Thyroid gland (tissue), 4 donors: ENCODE results near the gene RNF220. TPM values are rescaled to one million over a fixed set of nuclear protein-coding genes. Genes with fewer than 3 reads are reported as not detected.

ENCODE experiments used
- DNase-seq, 2 donors: peaks; one replicate each; pipeline ENCODE4 v3.0.0-alpha.2; 2019
- H3K27ac ChIP-seq, 3 donors: fragments of 200-600 bp; sonication (generic); 1 replicate in 2 of 3; 2 replicates in 1 of 3; pipeline ENCODE4 v1.5.1; 2016 to 2019; ENCODE audit warnings: mild to moderate bottlenecking in 1 of 3, moderate library complexity in 1 of 3
- H3K27me3 ChIP-seq: fragments of 200-600 bp; sonication (generic); one replicate; pipeline ENCODE4 v1.5.1; 2019
- H3K36me3 ChIP-seq, 2 donors: fragments of 200-600 bp; sonication (generic); one replicate each; pipeline ENCODE4 v1.5.1; 2016 to 2019
- H3K4me1 ChIP-seq, 2 donors: fragments of 200-600 bp; sonication (generic); one replicate each; pipeline ENCODE4 v1.5.1; 2017 to 2019
- H3K4me3 ChIP-seq, 3 donors: fragments of 200-600 bp; sonication (generic); replicated peaks in 1 of 3; 1 replicate in 2 of 3; 2 replicates in 1 of 3; pipeline ENCODE4 v1.5.1; 2016; ENCODE audit warnings: mild to moderate bottlenecking in 1 of 3
- H3K9me3 ChIP-seq: fragments of 200-600 bp; sonication (generic); one replicate; pipeline ENCODE4 v1.5.1; 2017
- POLR2A ChIP-seq, 2 donors: fragments of 450-650 bp; IDR thresholded peaks; one replicate each; pipeline ENCODE4 v1.6.1; 2017; ENCODE audit warnings: antibody characterized with exemption in 2 of 2, mild to moderate bottlenecking in 2 of 2, moderate library complexity in 1 of 2
- WGBS, 2 donors: methylation state at CpG; one replicate each; pipeline ENCODE4 v1.1.5; 2017; 5-methylcytosine and 5-hydroxymethylcytosine counted together
- intact Hi-C: fragments of 100-400 bp; cut with DNase I; formaldehyde crosslinking; loops from one replicate; pipeline ENCODE4 v1.15.1; 2023
- total RNA-seq, 4 donors: library from RNA; depleted of rRNA; stranded (reverse); fragments of >200 nt; gene quantifications; one replicate each; pipeline ENCODE4 v1.2.3, GENCODE V29; 2016
- TF ChIP-seq, protein P1 (sequence below), 6 experiments: fragments of 200-600 bp in 3 of 6; fragments of 450-650 bp in 3 of 6; sonication (generic) in 3 of 6; IDR thresholded peaks; one replicate each; pipeline ENCODE4 v1.5.1; 2016 to 2019; ENCODE audit warnings: antibody characterized with exemption in 6 of 6, mild to moderate bottlenecking in 2 of 6, inconsistent platforms in 1 of 6, moderate library complexity in 1 of 6

RNF220 gene
- total RNA-seq, 4 donors from 2014 or later: 88.7 to 117 (median 102) TPM

GRCh38 chr1:44684525-44684924, 279.5 kb downstream of the RNF220 start:
- Histone ChIP-seq H3K27me3 (no peaks in the 10 kb centered on the region), H3K36me3 (no peaks in the 10 kb centered on the region), H3K27ac (no peak overlapping the region), H3K9me3 (no peaks in the 10 kb centered on the region), H3K4me1 (no peaks in the 10 kb centered on the region), H3K4me3 (no peak overlapping the region)
- 80 to 100% methylated on average over 1 of the region's 1 CpG for WGBS, 2 donors
- intact Hi-C loops: no loop called here
- TF ChIP-seq POLR2A (IDR thresholded peaks at IDR 0.05): no peak
- TF ChIP-seq, protein P1, sequence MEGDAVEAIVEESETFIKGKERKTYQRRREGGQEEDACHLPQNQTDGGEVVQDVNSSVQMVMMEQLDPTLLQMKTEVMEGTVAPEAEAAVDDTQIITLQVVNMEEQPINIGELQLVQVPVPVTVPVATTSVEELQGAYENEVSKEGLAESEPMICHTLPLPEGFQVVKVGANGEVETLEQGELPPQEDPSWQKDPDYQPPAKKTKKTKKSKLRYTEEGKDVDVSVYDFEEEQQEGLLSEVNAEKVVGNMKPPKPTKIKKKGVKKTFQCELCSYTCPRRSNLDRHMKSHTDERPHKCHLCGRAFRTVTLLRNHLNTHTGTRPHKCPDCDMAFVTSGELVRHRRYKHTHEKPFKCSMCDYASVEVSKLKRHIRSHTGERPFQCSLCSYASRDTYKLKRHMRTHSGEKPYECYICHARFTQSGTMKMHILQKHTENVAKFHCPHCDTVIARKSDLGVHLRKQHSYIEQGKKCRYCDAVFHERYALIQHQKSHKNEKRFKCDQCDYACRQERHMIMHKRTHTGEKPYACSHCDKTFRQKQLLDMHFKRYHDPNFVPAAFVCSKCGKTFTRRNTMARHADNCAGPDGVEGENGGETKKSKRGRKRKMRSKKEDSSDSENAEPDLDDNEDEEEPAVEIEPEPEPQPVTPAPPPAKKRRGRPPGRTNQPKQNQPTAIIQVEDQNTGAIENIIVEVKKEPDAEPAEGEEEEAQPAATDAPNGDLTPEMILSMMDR (IDR thresholded peaks at IDR 0.05): no peak
- DNase-seq: no peak

GRCh38 chr1:44685218-44685617, 280.2 kb downstream of the RNF220 start:
- 93 to 94% methylated on average over 4 of the region's 4 CpGs for WGBS, 2 donors
- H3K4me1 ChIP-seq: no peaks in the 10 kb centered on the region
- no peaks in the 10 kb centered on the region for H3K27me3 ChIP-seq
- intact Hi-C loops: no loop called here
- no peak for TF ChIP-seq POLR2A (IDR thresholded peaks at IDR 0.05)
- TF ChIP-seq, protein P1 (IDR thresholded peaks at IDR 0.05): no peak
- DNase-seq: no peak
- H3K9me3 ChIP-seq: no peaks in the 10 kb centered on the region
- no peak overlapping the region for H3K27ac ChIP-seq
- H3K4me3 ChIP-seq: no peak overlapping the region
- H3K36me3 ChIP-seq: no peaks in the 10 kb centered on the region

GRCh38 chr1:44685881-44686280, 280.8 kb downstream of the RNF220 start:
- Histone ChIP-seq H3K27ac (no peak overlapping the region), H3K9me3 (no peaks in the 10 kb centered on the region), H3K27me3 (no peaks in the 10 kb centered on the region), H3K4me1 (no peaks in the 10 kb centered on the region), H3K36me3 (no peaks in the 10 kb centered on the region), H3K4me3 (no peak overlapping the region)
- TF ChIP-seq, protein P1 (IDR thresholded peaks at IDR 0.05): no peak
- no peak for TF ChIP-seq POLR2A (IDR thresholded peaks at IDR 0.05)
- no peak for DNase-seq
- WGBS, 2 donors: 76 to 86% methylated on average over 8 of the region's 8 CpGs
- intact Hi-C loops: no loop called here

DNA sequence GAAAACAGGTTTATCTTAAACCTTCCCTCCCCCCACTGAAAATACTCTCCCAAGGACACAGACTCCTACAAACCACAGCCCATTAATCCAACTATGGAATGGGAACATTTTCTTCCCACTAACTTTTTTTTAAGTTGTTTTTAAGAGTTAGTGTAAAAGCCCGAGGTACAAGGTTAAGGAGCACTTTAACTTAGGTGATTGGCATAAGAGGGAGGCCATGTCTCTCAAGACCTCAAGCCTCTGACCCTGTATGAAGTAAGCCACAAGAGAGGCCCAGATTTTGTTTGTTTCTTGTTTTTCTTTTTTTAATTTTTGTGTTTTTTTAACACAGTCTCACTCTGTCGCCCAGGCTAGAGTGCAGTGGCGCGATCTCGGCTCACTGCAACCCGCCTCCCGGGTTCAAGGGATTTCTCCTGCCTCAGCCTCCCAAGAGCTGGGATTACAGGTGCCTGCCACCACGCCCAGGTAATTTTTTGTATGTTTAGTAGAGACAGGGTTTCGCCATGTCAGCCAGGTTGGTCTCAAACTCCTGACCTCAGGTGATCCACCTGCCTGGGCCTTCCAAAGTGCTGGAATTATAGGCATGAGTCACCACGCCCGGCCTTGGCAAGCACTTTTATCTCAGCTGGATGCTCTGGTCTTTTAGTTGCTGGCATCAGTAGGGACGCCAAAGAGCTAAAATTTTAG, 283.8 kb downstream of the RNF220 start:
- Histone ChIP-seq H3K27ac (no peak overlapping the region), H3K4me1 (no peaks in the 10 kb centered on the region)

GRCh38 chr1:44689447-44689765, 284.4 kb downstream of the RNF220 start:
- 78 to 81% methylated on average over 3 of the region's 3 CpGs for WGBS, 2 donors
- no peak for DNase-seq
- intact Hi-C loops: no loop called here
- H3K27me3 ChIP-seq: no peaks in the 10 kb centered on the region
- no peak for TF ChIP-seq POLR2A (IDR thresholded peaks at IDR 0.05)
- TF ChIP-seq, protein P1 (IDR thresholded peaks at IDR 0.05): no peak
- no peaks in the 10 kb centered on the region for H3K9me3 ChIP-seq
- no peak overlapping the region for H3K27ac ChIP-seq
- no peak overlapping the region for H3K4me3 ChIP-seq
- no peaks in the 10 kb centered on the region for H3K4me1 ChIP-seq
- H3K36me3 ChIP-seq: no peaks in the 10 kb centered on the region

More for the DNA sequence above, 283.8 kb downstream of the RNF220 start:
- no peaks in the 10 kb centered on the region for H3K36me3 ChIP-seq
- no peak for TF ChIP-seq POLR2A (IDR thresholded peaks at IDR 0.05)
- TF ChIP-seq, protein P1 (IDR thresholded peaks at IDR 0.05): no peak
- intact Hi-C loops: no loop called here
- 72 to 74% methylated on average over 12 of the region's 12 CpGs for WGBS, 2 donors
- H3K27me3 ChIP-seq: no peaks in the 10 kb centered on the region
- no peak overlapping the region for H3K4me3 ChIP-seq
- DNase-seq: no peak
- H3K9me3 ChIP-seq: no peaks in the 10 kb centered on the region
